DMS53 treated with DMSO at 0.1 percent for 48 hours (cell line): ENCODE results near the gene BCL2L13.

Experiments used
- DNase-seq: peaks from one replicate; lab custom pipeline; 2025; ENCODE audit not compliant: unreplicated experiment; lab: John Stamatoyannopoulos, UW

Gene BCL2L13

GRCh38 chr22:17777005-17777716 is 138.6 kb downstream of the BCL2L13 start:
- no peak for DNase-seq

- no peak for DNase-seq
These were observed 139.1 kb downstream of the BCL2L13 start for GRCh38 chr22:17777717-17778044.

GRCh38 chr22:17778412-17778976 is 139.9 kb downstream of the BCL2L13 start:
- DNase-seq = no peak

- DNase-seq = no peak
These were observed 140.9 kb downstream of the BCL2L13 start for GRCh38 chr22:17779286-17780115.

- no peak for DNase-seq
These were observed 141.7 kb downstream of the BCL2L13 start for GRCh38 chr22:17780116-17780740.
